AG09309 (cell line): ENCODE data around the gene AGAP3.

Experiments
- DNase-seq: peaks from one replicate; pipeline ENCODE4 v3.0.0-alpha.2; 2010; ENCODE audit warnings: low read depth
- H3K4me3 ChIP-seq: 2 replicates; pipeline ENCODE4 v1.5.1; 2011; ENCODE audit warnings: mild to moderate bottlenecking, low read depth, low read length, moderate library complexity; ENCODE audit not compliant: control insufficient read depth
- TF ChIP-seq, protein P1 (sequence below): IDR thresholded peaks from 2 replicates; pipeline ENCODE4 v1.5.1; 2011; ENCODE audit warnings: mild to moderate bottlenecking, low read depth, low read length, inconsistent platforms; ENCODE audit not compliant: insufficient read depth, control insufficient read depth; ENCODE audit errors: missing control alignments

AGAP3 gene

DNA sequence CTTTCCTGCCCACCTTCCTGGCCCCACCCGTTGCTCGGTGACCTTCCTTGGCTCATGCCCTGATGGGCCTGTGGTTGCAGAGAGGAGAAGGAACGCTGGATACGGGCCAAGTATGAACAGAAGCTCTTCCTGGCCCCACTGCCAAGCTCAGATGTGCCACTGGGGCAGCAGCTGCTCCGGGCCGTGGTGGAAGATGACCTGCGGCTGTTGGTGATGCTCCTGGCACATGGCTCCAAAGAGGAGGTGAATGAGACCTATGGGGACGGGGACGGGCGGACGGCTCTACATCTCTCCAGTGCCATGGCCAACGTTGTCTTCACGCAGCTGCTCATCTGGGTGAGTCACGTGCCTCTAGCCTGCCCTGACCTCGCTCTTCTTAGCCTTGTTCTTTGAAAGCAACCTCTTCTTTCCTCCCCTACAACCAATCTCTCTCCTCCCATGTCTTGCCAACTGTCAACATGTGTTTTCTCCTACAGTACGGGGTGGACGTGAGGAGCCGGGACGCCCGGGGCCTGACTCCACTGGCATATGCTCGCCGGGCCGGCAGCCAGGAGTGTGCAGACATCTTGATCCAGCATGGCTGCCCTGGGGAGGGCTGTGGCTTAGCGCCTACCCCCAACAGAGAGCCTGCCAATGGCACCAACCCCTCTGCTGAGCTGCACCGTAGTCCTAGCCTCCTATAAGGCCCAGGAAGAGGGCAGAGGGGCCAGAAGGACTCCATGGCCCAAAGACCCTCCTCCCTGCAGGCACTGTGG lies 57.2 kb downstream of the AGAP3 start:
- no peak for DNase-seq
- no peak overlapping the region for H3K4me3 ChIP-seq
- TF ChIP-seq, protein P1, sequence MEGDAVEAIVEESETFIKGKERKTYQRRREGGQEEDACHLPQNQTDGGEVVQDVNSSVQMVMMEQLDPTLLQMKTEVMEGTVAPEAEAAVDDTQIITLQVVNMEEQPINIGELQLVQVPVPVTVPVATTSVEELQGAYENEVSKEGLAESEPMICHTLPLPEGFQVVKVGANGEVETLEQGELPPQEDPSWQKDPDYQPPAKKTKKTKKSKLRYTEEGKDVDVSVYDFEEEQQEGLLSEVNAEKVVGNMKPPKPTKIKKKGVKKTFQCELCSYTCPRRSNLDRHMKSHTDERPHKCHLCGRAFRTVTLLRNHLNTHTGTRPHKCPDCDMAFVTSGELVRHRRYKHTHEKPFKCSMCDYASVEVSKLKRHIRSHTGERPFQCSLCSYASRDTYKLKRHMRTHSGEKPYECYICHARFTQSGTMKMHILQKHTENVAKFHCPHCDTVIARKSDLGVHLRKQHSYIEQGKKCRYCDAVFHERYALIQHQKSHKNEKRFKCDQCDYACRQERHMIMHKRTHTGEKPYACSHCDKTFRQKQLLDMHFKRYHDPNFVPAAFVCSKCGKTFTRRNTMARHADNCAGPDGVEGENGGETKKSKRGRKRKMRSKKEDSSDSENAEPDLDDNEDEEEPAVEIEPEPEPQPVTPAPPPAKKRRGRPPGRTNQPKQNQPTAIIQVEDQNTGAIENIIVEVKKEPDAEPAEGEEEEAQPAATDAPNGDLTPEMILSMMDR = no peak

DNA sequence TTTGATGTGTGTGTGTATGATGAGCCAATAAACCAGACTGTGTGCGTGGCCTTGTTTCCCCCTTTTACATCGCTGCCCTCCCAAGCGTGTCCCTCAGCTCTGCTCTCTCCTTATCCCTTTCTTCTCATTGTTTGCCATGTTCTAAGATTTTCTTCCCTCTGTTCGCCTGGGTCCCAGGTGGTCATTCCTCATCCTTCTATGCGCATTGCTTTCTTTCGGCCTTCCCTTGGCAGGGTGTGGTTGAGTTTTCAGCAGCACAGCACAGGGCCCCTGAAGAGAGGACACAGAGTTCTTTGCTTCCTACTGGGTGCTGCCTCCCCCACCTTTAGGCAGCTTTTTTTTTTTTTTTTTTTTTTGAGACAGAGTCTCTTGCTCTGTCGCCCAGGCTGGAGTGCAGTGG lies 58.1 kb downstream of the AGAP3 start:
- TF ChIP-seq, protein P1 = no peak
- DNase-seq = no peak
- no peak overlapping the region for H3K4me3 ChIP-seq

DNA sequence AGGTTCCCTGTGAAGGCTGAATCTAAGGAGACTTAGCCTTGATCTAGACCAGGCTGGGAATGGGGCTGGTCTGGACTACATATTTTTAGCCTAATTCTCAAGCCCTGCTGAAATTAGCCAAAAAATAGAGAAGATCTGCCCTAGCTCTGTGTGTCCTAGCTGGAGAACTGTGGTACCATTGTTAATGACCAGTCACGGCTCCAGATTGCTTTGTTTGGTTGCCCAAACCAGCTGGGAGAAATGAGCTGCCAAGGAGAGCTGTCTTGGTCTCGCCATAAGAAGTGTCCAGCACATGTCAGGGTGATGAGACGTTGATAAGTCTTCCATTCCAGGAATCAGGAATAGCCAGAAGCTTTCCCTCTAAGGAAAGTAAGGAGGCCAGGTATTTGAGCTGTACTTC lies 60.5 kb downstream of the AGAP3 start:
- no peak for DNase-seq
- TF ChIP-seq, protein P1 = no peak
- H3K4me3 ChIP-seq = no peak overlapping the region

DNA sequence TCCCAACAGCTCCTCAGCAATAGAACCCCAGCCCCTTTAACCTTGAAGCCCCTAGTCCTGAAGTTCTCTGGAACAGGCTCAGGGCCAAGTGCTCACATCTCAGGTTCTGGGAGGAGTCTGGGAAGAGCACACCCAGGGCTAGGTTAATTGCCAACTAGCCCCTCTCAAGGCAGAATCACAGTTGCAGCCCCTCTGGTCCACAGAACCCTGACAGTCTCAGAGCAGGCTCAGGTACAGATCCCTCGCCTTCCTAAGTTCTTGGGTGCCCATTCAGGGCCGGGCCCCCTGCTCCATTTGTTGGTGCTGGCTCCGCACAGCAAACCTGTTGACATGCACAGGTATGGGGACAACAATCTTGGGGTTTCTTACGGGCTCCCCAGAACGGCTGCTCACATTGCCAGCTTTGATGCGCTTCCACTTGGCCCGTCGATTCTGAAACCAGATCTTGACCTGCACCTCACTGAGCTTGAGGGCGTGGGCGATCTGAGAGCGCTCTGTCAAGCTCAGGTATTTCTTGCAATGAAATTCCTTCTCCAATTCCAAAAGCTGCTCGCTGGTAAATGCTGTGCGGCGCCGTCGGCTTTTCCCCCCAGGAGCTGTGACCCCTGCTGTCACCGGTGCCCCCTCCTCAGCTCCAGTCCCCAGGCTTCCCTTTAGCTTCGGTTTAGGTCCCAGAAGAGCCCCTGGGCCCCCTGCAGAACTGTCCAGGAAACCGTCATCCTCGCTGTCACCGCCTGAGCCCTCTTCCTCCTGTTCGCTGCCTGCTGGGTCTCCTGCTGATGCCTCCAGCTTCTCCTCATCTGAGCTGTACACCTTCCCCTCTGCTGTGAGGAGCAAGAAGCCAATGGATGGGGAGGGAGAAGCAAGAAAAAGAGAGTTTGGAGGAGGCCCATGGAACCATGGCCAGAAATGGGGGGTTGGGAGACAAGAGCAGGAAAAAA lies 62.3 kb downstream of the AGAP3 start:
- H3K4me3 ChIP-seq = no peak overlapping the region
- no peak for DNase-seq
- TF ChIP-seq, protein P1 = no peak

DNA sequence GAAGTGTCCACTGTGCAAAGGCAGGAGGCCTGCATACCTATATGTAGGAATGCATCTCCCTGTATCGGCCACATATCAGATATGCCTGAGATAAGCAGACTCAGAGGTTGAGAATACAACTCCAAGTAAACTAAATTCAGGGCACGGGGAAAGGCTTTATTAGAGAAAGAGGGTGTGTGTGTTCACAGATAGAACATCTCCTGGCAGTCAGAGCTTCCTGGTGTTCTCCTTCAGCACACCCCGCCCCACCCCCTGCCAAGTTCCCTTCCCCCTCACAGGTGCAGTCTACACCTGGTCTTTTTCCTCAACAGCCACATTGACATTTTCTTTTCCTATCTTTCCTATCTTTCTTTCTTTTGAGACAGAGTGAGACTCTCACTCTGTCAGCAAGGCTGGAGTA lies 64.1 kb downstream of the AGAP3 start:
- no peak for DNase-seq
- no peak overlapping the region for H3K4me3 ChIP-seq

DNA sequence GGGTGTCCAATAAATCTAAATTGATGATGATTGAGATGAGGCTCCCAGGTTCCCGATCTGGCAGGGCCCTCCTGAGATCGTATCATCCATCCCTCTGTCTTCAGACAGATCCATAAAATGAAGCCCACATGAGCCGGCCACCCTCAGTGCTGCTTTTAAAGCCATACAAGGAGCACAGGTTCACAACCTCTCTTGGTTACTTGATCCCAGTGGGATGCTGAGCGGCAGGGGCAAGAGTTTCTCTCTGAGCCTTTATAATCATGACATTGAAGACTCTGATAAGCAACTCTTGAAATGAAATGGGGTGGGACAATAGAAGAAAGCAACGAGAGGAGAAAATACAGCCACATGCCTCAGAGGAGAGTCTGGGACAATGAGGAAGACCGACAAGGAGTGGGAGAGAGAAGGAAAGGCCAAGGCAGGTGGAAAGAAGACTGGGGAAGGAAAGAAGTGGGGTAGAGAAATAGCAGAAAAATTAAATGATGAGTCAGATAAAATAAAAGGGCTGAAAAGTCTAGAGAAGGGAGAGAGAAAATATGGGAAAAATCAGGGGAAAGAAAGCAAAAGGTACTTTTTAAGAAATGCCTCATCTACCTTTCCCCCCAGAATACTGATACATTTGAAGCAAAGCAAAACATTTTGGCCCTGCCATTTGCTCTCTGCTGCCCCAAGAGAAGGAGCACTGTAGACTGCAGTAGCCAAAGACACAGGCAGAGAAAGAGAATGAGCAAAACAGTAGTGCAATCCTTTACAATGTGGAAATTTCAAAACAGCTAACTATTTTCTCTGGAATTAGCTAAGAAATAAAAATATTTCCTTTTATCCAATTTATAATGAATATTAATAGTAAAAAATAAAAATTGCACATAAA lies 66.6 kb downstream of the AGAP3 start:
- TF ChIP-seq, protein P1 = peak; percentile 32
- H3K4me3 ChIP-seq = no peak overlapping the region
- no peak for DNase-seq

More for the DNA sequence above, 64.1 kb downstream of the AGAP3 start:
- TF ChIP-seq, protein P1 = no peak
